NOMO-1 treated with dmso at 0.1 percent for 144 hours (cell line): ENCODE results near the gene PCK2.
"Not testable (repeated sequence)": the region's sequence is repeated elsewhere in the genome, so short reads cannot be mapped to it uniquely, and the experiment has no call there.

Experiments
- DNase-seq: peaks from one replicate; lab custom pipeline; 2025; ENCODE audit not compliant: unreplicated experiment; lab: John Stamatoyannopoulos, UW

The PCK2 gene

GRCh38 chr14:24093901-24094840, at the start of gene PCK2:
TSS of gene PCK2 (plus strand) at chr14:24094311. CDS start at chr14:24094406, 95 bp downstream.
- peak; percentile 86 for DNase-seq

DNA sequence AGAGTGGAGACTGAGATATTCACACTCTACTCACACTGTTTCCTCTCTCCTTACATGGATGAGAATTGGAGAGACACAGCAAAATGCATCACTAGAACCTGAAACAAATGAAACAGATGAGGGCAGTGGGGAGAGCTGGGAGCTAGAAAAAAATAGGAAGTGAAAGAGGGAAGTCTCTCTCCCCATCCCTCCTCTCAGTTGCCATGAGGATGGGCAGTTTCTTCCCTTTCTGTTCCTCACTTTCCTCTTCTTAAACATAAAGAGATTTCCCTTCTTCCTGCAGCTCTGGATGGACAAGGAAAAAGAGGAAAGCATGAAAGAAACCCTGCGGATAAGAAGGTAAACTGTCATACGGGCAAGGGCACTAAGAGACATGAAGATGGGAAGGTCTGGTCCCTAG, 45.1 kb upstream of the PCK2 start:
- not testable (repeated sequence) for DNase-seq

DNA sequence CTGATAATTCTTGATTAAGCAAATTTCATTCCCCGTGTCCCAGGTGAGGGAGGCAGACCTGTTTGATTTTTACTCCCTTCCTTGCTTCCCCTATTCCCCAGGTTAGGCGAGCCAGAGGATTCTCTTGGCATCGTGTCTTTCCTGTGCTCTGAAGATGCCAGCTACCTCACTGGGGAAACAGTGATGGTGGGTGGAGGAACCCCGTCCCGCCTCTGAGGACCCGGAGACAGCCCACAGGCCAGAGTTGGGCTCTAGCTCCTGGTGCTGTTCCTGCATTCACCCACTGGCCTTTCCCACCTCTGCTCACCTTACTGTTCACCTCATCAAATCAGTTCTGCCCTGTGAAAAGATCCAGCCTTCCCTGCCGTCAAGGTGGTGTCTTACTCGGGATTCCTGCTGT, 43.4 kb upstream of the PCK2 start:
- DNase-seq: not testable (repeated sequence)

DNA sequence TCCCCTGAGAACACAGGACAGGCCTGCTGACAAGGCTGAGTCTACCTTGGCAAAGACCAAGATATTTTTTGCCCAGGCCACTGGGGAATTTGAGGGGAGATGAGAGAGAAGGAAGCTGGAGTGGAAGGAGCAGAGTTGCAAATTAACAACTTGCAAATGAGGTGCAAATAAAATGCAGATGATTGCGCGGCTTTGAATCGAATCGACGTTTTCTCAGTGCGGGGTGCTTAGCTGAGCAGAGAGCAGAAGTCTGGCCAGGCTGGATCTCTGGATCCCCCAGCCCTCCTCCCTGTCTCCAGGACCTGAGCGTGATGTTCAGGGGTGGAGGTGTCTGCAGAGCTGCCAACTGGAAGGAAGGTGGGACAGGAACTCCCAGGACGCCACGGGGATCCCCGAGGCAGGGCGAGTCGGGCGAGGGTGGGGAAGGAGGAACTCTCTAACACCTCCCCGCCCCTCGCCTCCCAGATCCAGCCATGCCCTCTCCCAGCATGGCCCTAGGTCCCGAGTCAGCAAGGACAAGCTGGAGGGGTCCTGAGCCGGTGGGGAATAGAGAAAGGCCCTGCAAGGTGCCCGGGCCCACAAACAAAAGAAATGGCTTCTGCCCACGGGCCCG, 42.8 kb upstream of the PCK2 start:
- DNase-seq: no peak

GRCh38 chr14:24051789-24052655, 42.1 kb upstream of the PCK2 start, which contains the start of gene CARMIL3:
TSS of gene CARMIL3 (plus strand) at chr14:24052009. CDS start at chr14:24052154, 145 bp downstream.
- no peak for DNase-seq

- DNase-seq: no peak
Measured at GRCh38 chr14:24052656-24053547, 41.2 kb upstream of the PCK2 start.

GRCh38 chr14:24053548-24054323, 40.4 kb upstream of the PCK2 start:
- DNase-seq: no peak

GRCh38 chr14:24054324-24054641, 39.8 kb upstream of the PCK2 start:
- no peak for DNase-seq

GRCh38 chr14:24054646-24055045, 39.5 kb upstream of the PCK2 start:
- DNase-seq: no peak

DNA sequence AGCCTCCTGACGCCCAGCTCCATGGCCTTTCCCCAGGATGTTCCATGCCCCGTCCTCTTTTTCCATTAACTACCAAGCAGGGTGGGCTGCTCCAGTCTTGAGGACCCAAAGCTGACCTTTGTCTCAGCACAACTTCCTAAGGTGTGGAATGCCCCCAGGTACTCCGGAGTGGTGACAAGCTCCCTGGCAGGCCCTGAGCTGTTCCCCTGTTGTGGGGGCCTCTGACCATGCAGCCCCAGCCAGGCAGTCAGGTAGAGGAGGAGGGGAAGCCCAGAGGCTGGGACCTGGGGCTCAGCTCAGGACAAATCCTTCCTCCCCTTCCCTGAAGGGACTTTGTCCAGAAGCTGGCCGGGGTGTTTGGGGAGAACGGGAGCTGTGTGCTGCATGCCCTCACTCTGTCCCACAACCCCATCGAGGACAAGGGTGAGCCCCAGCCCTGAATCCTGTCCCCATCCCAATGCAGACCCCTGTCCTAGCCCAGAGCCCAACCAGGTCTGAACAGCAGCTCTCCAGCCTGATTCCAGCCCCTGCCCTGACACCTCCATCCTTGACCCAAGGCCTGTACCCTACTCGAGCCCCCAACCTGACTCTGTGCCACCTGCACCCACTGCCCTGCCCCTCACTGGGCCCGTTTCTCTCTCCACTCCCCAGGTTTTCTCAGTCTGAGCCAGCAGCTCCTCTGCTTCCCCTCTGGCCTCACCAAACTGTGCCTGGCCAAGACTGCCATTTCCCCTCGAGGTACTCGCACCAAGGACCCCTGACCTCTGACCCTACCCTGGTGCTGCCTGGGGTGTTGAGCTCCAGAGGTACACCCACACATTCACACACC, 37.9 kb upstream of the PCK2 start:
- DNase-seq: no peak

DNA sequence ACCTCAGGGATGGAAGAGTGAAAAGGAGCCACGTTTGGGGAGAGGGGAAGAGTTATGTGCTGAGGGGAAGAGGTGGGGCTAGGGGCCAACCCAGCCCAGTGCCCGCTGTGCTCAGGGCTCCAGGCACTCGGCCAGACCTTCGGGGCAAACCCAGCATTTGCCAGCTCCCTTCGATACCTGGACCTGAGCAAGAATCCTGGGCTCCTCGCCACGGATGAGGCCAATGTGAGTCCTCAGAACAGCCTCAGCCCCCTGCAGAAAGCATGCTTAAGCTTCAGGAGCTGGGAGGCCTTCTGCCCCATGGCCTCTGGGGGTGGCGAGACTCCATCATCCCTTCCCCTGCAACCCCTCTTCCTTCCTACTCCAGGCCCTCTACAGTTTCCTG, 37.3 kb upstream of the PCK2 start:
- DNase-seq: no peak

GRCh38 chr14:24057271-24057670, 36.8 kb upstream of the PCK2 start:
- DNase-seq: no peak

- no peak for DNase-seq
Measured at GRCh38 chr14:24057867-24058259, 36.2 kb upstream of the PCK2 start.

- DNase-seq: peak; percentile 24
Measured at GRCh38 chr14:24058260-24058950, 35.7 kb upstream of the PCK2 start.

GRCh38 chr14:24058951-24059475, 35.1 kb upstream of the PCK2 start:
- DNase-seq: no peak

GRCh38 chr14:24059841-24060388, 34.2 kb upstream of the PCK2 start:
- DNase-seq: no peak

- no peak for DNase-seq
Measured at GRCh38 chr14:24060443-24060842, 33.7 kb upstream of the PCK2 start.
